ENCODE data around the gene KCNJ4.

The KCNJ4 gene

GRCh38 chr22:38487946-38488345, 32.9 kb upstream of the KCNJ4 start:
- Mint-ChIP-seq H3K27ac (peak overlapping the region; percentile 81), H3K27me3 (ENCODE audit: low read depth, poor library complexity) (no peaks in the 10 kb centered on the region), H3K4me3 (no peak overlapping the region), H3K36me3 (ENCODE audit: low read depth) (peaks cover 86% of the 10 kb centered on the region), H3K9me3 (no peaks in the 10 kb centered on the region), H3K4me1 (peaks cover 30% of the 10 kb centered on the region)
- no peak for TF ChIP-seq CTCF (IDR thresholded peaks at IDR 0.05)
- no peak for DNase-seq

GRCh38 chr22:38485783-38486182, 30.8 kb upstream of the KCNJ4 start:
- H3K27me3 Mint-ChIP-seq (ENCODE audit: low read depth, poor library complexity) = no peaks in the 10 kb centered on the region
- no peak for TF ChIP-seq CTCF (IDR thresholded peaks at IDR 0.05)
- peak overlapping the region; percentile 76 for H3K27ac Mint-ChIP-seq
- no peak for DNase-seq
- no peaks in the 10 kb centered on the region for H3K9me3 Mint-ChIP-seq
- peaks cover 22% of the 10 kb centered on the region for H3K4me1 Mint-ChIP-seq
- H3K4me3 Mint-ChIP-seq = no peak overlapping the region
- H3K36me3 Mint-ChIP-seq (ENCODE audit: low read depth) = peaks cover 92% of the 10 kb centered on the region

- Mint-ChIP-seq H3K36me3 (ENCODE audit: low read depth) (peaks cover 77% of the 10 kb centered on the region), H3K4me3 (no peak overlapping the region), H3K4me1 (peaks cover 7% of the 10 kb centered on the region), H3K9me3 (no peaks in the 10 kb centered on the region), H3K27me3 (ENCODE audit: low read depth, poor library complexity) (no peaks in the 10 kb centered on the region), H3K27ac (peak overlapping the region; percentile 88)
- DNase-seq = no peak
- TF ChIP-seq CTCF (IDR thresholded peaks at IDR 0.05) = no peak
Measured at GRCh38 chr22:38484244-38484643, 29.2 kb upstream of the KCNJ4 start.

GRCh38 chr22:38482662-38483308, 27.8 kb upstream of the KCNJ4 start:
- Mint-ChIP-seq H3K27me3 (ENCODE audit: low read depth, poor library complexity) (no peaks in the 10 kb centered on the region), H3K4me1 (peaks cover 5% of the 10 kb centered on the region), H3K4me3 (no peak overlapping the region), H3K9me3 (no peaks in the 10 kb centered on the region), H3K27ac (peak overlapping the region; percentile 59), H3K36me3 (ENCODE audit: low read depth) (peaks cover 62% of the 10 kb centered on the region)
- no peak for DNase-seq
- no peak for TF ChIP-seq CTCF (IDR thresholded peaks at IDR 0.05)

GRCh38 chr22:38481871-38482332, 26.9 kb upstream of the KCNJ4 start:
- H3K36me3 Mint-ChIP-seq (ENCODE audit: low read depth) = peaks cover 58% of the 10 kb centered on the region
- no peaks in the 10 kb centered on the region for H3K27me3 Mint-ChIP-seq (ENCODE audit: low read depth, poor library complexity)
- H3K27ac Mint-ChIP-seq = peak overlapping the region; percentile 59
- H3K9me3 Mint-ChIP-seq = no peaks in the 10 kb centered on the region
- peaks cover 5% of the 10 kb centered on the region for H3K4me1 Mint-ChIP-seq
- no peak for DNase-seq
- no peak for TF ChIP-seq CTCF (IDR thresholded peaks at IDR 0.05)
- H3K4me3 Mint-ChIP-seq = no peak overlapping the region
